Measurements from ENCODE around the gene THSD4.

- TF ChIP-seq SP1 (IDR thresholded peaks at IDR 0.05; ENCODE audit: low read depth, low read length) (no peak), RFX5 (IDR thresholded peaks at IDR 0.05; ENCODE audit: borderline replicate concordance, low read depth, low read length) (no peak), EZH2 (IDR thresholded peaks at IDR 0.05; ENCODE audit: low read depth, low read length, severe bottlenecking) (no peak), ZNF274 (IDR thresholded peaks at IDR 0.05; ENCODE audit: borderline replicate concordance, extremely low read depth, low read length) (no peak), POLR2A (IDR thresholded peaks at IDR 0.05; ENCODE audit: control extremely low read depth in 1 of 2, low read depth in 2 of 2, low read length in 2 of 2) (no peak), HDAC6 (IDR thresholded peaks at IDR 0.05; ENCODE audit: low read depth, low read length) (no peak)
Observed at GRCh38 chr15:71207141-71207540, 91.9 kb downstream of the THSD4 start.

All from H1 (cell line).